SKM-1 (cell line): ENCODE results near the gene SNRPA1.
"Not testable (repeated sequence)": the region's sequence is repeated elsewhere in the genome, so short reads cannot be mapped to it uniquely, and the experiment has no call there.

Source experiments
- DNase-seq: peaks from one replicate; lab custom pipeline; 2025; ENCODE audit not compliant: unreplicated experiment; lab: John Stamatoyannopoulos, UW

The SNRPA1 gene

DNA sequence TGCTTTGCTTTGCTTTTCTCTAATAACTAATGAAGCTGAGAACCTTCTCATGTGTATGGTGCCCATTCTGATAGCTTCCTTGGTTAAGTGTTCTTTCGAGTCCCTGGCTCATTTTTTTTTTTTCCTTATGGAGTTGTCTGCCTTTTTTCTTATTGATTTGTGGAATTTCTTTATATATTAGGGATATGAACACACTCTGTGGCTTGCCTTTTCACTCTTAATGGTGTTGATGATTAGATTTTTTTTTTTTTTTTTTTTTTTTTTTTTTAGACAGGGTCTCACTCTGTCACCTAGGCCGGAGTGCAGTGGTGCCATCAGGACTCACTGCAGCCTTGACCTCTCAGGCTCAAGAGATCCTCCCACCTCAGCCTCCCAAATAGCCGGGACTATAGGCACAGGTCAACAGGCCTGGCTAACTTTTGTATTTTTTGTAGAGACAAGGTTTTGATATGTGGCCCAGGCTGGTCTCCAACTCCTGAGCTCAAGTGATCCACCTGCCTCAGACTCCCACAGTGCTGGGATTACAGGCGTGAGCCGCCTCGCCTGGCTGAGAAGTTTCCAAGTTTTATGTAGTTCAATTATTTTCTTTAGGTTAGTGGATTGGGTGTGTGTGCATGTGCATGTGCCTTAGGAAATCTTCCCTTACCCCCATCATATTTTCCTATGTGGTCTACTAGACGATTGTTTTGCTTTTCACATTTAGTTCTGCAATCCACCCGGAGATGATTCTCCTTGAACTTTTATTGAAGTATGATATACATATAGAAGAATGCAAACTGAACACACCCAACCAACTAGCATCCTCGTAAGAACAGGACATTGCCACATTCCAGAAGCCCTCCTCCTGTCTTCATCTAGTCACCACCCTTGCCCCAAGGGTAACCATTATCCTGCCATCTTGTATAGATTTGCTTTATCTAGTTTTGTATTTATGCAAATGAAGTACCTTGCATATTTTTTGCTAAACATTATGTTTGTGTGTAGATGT lies 1.7 kb upstream of the SNRPA1 start:
- DNase-seq: no peak

DNA sequence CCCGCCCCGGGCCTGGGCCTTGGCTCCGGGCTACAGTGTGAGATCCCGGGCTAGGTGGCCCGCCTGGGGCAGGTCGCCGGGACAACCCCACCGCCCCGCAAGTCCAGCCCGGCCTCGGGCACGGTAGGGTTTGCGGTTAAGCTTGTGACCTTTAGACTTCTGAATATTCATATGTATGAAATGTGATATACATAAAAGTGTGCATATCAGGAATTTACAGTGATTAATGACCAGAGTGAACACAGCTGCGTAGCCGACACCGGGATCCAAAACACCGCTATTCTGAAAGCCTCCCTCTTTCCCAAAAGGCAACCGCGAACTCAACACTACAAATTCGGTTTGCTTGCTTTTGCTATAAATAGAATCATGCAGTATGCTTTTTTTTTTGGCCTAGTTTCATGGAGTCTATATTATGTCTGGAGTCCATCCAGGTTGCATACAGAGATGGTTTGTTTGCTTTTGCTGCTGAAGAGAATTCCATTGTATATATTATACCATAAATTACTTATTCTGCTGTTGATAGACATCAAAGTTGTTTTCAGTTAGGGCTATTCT lies 636 bp upstream of the SNRPA1 start:
- no peak for DNase-seq

DNA sequence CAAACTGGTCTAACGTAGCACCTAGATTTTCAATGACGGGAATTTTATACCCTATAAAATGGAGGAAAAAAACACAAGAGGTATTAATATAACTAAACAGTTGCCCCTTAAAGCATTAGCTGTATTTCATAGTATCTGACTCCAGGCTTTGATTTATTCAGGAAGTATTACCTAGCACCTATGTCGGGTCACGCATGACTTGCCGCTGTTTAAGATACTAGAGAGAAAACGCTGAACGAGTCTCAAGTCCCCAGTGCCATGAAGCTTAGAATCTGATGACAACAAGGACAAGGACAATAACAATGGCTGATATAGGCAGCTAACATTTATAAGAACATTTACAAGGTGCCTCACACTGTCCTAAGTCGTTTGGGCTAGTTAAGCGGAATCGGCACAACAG lies 1.9 kb downstream of the SNRPA1 start:
- no peak for DNase-seq

DNA sequence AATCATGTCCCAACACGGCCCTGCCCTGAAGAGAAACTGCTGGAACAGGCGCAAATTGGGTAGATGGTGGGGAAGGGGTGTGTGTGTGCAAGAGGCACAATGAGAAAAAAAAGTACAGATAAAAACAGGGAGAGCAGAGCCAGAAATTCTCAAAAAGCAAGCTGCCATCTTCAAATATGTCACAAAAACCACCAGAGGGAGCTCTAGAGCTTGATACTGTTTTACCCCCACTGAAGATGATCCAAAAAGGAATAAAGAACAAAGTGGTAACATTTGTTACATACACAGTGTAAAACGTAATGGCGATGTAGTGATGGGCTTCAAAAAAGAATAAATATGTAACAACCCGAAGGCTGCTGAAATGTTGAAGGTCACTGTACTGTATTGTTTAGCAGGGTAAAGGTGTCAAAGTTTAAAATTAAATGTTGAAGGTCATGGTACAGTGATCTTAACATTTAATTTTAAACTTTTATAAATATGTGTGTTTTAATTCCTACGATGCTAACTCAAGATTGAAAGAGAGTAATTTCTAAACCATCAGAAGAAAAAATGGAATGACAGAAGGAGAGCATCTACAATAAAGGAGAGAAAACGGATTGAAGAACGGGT lies 6.0 kb downstream of the SNRPA1 start:
- DNase-seq: peak; percentile 38

DNA sequence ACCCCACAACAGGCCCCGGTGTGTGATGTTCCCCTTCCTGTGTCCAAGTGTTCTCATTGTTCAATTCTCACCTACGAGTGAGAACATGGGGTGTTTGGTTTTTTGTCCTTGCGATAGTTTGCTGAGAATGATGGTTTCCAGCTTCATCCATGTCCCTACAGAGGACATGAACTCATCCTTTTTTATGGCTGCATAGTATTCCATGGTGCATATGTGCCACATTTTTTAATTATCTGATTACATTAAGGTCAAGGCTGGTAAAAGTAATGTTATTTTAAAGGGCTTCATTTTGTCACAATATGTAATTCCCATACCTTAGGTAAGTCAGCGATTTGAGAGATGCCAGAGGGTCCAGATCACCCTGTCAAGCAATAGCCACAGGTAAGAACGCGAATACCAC lies 7.7 kb downstream of the SNRPA1 start:
- DNase-seq: not testable (repeated sequence)

DNA sequence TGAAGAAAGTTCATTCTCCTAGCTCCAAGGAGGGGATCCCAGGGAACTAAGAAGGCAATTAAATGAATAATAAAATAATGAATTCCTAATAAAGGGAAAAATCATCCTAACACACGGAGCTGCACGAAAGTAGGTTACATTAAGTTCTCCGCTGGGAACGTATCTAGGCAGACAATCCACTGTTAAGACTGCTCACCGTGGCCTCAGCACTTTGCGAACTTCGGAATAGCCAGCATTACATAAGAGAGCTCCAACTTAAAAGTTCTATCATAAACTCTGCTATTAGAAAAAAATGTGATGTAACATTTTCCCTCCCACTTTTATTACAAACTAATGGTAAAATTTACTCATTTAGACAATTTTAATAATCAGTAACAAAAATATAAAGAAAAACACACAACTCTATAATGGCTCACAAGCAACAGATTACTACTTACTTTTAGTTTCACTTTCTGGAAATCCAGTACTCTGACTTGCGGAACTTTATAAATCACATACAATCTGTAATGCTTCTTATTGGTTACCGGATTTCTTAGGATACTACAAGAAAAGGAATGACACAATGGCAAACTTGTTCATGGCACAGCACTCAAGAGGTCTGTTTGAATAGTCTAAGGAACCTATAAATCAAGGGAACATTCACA lies 8.5 kb downstream of the SNRPA1 start:
- no peak for DNase-seq

DNA sequence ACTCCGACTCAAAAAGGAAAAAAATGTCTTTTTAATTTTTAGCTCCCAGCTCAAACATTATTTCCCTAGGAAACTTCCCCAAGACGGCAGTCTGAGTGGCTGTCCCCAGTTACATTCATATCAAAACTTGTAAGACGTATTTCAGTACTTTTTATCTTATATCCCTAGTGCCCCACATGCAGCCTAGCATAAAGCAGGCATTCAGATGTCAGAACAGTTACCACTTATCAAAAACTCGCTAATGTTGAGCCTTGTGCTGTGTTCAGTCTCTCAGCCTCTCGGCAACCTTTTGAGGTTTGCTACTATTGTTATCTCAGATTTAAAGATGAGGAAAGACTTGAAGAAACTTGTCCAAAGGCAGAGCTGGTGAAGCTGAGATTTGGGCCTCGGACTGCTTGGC lies 11.1 kb downstream of the SNRPA1 start:
- DNase-seq: no peak

DNA sequence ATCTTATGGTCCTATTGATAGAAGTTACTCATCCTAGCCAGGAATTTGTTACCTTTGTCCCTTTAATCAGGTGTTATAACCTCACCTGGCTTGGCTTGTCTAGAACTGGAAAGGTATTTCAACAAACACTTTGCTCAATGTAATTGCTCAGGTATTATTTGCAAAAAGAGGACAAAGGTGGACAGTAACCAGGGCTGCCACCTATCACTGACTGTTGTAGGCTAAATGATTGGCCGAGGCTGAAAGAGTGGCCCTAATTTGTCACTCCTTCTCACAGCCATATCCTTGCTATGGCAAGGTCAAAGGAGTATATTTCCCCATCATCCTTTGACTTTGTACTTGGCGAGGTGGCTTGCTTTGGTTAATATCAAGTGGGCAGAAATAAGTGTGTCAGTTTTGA lies 15.0 kb downstream of the SNRPA1 start:
- no peak for DNase-seq

DNA sequence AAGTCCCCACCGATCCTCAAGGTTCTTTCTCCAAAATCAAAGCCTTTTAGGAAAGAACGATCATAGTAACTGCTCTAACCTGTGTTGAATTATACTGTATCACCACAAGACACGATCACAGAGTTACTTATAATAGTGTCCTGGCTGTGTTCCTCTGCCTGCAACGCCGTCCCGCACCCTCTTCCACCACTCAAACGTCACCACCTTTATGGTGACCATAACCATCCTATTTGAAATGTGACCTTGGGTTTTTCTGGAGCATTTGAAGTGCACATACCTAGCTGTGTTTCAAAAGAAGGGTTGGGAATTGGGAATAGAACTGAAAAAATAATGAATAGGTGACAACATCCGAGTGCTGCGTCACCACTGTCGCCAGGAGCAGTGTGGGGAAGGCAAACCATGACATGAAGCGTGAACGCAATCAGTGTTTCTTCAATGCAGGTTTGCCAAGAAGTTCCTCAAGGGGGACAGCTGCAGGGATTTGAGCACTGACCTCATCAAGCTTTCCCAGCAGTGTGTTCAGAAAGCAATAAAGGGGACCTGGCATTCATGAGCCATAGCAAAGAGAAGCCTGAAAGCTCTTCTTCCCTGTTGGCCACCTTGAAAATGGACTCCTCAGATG lies 17.0 kb downstream of the SNRPA1 start:
- DNase-seq: no peak

DNA sequence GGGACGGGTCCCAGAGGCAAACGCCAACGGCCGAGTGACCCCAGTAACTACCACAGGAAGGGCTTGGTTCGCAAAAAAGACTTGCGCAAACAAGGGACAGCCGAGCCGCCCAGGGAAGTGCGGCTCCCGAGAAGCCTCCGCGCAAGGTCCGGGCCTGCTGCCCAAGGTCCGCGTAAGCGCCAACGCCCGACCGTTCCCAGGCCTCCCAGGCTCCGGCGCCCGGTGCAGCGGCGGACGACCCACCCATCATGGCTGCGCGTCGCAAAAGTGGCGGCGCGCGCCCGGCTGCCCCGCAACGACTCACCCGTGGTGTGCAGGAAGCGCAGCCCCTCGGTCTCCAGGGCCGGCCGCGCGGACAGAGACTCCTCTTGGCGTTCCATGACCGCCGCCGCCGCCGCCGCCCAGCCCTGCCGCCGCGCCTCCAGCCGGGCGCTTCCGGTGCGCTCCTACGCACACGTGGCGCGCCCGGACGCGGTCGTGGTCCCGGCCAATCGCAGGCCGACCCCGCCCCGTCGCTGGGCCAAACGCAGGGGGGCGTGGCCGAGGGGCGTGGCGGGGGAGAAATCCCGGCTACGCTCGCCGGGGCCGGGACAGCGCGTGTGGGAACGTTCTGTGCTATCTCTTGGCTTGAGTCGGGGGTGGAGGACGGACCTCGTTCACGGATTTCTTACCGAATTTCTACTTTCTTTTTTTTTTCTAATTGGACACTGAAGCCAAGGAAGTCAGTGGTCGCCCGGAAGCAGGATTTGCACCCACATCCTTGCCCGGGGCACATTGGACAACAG lies 17.8 kb downstream of the SNRPA1 start, which contains the start of gene SELENOS:
Gene SELENOS (minus strand): TSS at position 448 of the 785 bp plus-strand sequence. CDS start 68 bp downstream, at position 380.
- peak; percentile 49 for DNase-seq

DNA sequence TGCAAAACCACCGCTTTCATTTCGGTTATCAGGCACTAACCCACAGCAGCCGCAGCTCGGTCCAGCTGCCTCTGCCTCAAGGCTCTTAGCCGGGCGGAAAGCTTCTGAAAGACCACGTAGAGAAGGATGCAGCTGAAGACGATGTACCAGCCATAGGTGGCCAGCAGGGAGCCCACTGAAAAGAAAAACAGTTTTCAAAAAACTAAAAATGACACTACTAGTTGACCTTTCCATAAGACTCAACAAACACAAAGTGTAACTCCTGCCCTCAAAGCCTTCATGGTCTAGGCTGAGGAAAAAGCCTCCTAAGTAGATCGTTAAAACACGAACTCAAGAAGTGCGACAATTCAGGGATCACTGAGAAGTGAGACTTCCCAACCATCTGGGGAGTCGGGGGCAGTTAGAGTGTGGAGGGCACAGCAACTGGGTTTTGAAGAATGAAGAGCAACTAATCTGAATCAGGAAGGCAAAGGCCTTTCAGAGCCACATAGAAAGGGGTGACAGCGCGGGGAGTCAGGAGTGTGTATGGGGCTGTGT lies 18.5 kb downstream of the SNRPA1 start:
- no peak for DNase-seq

DNA sequence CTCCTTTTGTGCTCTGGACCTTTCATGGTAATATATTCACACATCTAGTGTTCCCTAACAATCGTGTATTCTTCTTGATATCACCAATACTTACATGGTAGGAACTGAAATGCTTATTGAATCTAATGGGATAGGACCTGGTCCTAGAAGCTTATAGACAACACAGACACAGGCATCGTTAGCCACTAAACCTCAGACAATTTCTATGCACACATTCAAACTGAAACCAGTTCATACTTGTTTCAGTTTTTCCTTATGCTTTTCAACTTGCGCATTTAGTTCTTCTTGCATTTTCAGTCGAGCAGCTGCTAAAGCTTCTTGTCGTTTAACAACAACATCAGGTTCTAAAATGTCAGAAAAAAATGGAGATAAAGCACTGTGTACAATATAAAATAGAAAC lies 20.0 kb downstream of the SNRPA1 start:
- no peak for DNase-seq

DNA sequence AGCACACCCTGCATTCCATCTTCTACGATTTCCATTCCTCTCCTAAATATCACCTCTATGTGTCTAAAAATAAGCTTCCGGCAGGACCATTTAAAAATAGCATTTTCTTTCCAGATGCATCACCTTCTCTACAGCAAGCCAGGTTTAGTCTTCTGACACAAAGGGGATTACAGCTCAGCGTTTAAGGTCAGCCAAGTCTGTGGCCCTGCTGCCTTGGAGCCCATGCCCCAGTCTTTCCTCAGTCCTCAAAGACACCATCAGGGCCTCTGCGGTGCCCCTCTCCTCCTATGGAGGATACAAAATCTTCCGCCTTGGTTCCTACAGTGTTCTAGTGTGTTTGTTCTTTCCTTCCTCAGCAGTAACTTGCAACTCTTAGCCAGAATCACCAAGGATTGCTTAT lies 21.5 kb downstream of the SNRPA1 start:
- DNase-seq: no peak

DNA sequence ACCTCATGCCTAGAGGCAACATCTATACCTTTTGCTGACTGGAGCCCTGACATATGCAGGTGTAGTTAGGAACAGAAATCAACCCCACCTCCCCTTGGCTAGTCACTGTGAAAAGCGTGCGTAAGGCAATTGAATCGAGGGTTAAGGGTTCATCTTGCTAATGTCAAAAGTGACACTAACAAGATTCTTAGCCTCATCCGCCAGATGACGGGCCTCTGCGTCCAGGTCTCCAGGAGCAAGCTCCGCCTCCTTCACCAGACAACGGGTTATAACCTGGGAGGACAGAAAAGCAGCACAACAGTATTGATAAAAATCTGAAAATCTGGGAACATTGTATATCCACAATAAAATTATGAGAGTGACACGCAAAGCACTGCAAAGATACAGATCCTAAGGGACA lies 22.5 kb downstream of the SNRPA1 start:
- DNase-seq: no peak

DNA sequence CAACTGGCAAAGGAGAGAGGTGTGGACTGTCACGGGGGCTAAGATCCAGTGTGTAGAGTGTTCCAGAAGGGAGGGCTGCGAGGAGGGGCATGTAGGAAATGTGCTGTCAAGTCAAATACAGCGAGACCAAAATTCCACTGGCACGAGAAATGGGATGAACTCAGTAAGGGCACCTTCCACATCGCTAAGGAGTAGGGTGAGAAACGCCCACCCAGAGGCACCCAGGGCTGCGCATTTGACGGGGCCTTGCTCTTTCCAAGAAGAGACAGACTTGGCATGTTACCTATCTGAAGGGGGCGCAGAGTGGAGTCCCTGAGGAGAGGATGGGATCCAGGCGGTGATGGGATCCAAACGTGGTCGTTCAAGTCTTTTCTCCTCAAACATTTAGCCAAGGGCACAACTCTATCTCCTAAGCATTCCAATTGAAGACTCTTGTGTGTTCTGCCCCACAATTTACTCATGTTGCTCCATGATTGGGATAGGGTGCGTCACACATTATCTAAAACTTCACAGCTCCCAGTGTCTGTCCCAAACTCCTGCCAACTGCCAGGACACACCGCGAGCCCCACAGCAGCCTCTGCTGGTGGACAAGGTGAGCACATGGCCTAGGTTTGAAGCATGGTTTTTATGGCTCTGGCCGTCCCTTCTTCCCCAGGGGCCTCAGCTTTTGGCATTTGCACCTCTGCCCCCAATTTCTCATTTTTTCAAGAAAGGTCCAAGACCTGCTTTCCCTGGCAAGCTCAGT lies 25.4 kb downstream of the SNRPA1 start:
- peak; percentile 31 for DNase-seq

DNA sequence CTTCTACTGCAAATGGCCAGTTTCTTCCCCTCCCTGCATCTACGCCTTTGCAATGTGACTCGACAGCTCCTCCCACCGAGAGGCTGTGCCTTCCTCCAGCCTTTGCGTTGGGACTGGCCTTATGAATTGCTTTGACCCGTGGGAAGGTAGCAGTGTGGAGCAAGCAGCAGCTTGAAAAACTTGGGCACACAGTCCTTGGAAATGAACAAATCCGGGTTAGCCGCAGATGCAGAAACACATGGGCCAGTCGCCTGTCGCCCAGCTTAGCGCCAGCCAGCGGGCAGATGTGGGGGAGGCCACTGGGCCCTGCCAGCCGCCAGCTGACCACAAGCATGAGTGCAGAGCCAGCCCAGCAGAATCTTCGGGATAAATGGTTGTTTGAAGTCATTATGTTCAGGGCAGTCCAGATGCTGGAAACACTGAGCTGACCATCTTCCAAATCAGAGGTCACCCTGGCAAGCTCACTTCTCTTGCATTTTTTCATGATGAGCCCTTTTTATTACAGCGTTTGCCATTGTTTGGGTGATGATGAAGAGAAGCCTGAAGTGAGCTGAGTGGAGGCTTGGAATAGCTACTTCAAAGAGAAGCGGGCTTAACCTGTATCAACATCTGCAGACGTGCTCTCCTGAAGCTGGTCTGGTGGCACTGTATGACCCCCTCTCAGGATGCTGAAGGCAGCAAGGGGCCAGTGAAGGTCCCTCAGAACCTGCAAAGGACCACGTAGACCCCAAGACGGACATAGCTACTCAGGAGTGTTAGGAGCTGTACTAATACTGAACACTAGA lies 27.5 kb downstream of the SNRPA1 start:
- no peak for DNase-seq

DNA sequence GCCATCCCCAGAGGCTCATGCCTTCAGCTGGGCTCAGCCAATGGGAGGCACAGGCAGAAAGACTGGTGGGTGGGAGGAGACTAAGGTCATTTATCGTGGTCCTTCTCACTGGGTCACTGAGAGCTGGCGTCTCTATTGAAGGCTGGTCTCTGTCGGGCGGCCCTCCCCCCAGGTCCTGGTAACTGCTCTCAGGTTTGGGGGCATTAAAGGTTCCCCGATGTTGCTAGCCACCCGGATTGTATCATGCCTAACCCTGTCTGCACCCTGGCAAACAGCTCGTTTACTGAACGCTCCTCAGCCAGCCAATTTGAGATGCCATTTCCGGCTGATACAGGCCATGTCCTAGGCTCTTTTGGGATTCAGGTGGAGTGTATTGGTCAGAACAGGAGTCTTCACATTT lies 28.3 kb downstream of the SNRPA1 start:
- DNase-seq: no peak

DNA sequence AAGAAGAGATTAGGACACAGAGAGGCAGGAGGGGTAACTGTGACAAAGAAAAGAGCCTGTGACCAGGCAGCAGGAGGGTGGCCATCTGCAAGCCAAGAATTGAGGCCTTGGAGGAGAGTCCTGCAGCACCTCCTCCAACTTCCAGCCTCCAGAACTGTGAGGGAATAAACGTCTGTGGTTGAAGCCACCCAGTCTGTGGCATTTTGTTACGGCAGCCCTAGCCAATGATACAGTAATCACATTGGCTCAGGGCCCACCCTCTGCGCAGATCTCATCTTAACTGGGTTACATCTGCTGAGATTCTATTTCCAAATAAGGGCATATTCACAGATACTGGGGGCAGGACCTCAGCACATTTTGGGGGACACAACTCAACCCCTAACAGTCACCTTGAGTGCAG lies 29.0 kb downstream of the SNRPA1 start:
- DNase-seq: no peak
